Skeletal muscle satellite cell (primary cell): ENCODE data around the gene BRAF.
"Not testable (repeated sequence)": the region's sequence is repeated elsewhere in the genome, so short reads cannot be mapped to it uniquely, and the experiment has no call there.

Experiments used
- H3K27me3 ChIP-seq: 2 replicates; pipeline ENCODE4 v1.7.0; 2013; ENCODE audit warnings: low read length; ENCODE audit not compliant: control insufficient read depth, insufficient read depth
- H3K36me3 ChIP-seq: 2 replicates; pipeline ENCODE4 v1.7.0; 2013; ENCODE audit warnings: mild to moderate bottlenecking, control low read depth, low read length; ENCODE audit not compliant: insufficient read depth
- H3K4me1 ChIP-seq: 2 replicates; pipeline ENCODE4 v1.7.0; 2013; ENCODE audit warnings: low read length; ENCODE audit not compliant: control insufficient read depth, insufficient read depth
- H3K4me2 ChIP-seq: 2 replicates; pipeline ENCODE4 v1.7.0; 2013; ENCODE audit warnings: mild to moderate bottlenecking, low read length
- H3K4me3 ChIP-seq: 2 replicates; pipeline ENCODE4 v1.7.0; 2013; ENCODE audit warnings: low read length
- H3K9ac ChIP-seq: 2 replicates; pipeline ENCODE4 v1.7.0; 2013; ENCODE audit warnings: mild to moderate bottlenecking, low read depth, low read length, moderate library complexity
- H3K9me3 ChIP-seq: replicated peaks from 2 replicates; pipeline ENCODE4 v1.7.0; 2013; ENCODE audit warnings: mild to moderate bottlenecking, control low read depth, low read length

BRAF gene

DNA sequence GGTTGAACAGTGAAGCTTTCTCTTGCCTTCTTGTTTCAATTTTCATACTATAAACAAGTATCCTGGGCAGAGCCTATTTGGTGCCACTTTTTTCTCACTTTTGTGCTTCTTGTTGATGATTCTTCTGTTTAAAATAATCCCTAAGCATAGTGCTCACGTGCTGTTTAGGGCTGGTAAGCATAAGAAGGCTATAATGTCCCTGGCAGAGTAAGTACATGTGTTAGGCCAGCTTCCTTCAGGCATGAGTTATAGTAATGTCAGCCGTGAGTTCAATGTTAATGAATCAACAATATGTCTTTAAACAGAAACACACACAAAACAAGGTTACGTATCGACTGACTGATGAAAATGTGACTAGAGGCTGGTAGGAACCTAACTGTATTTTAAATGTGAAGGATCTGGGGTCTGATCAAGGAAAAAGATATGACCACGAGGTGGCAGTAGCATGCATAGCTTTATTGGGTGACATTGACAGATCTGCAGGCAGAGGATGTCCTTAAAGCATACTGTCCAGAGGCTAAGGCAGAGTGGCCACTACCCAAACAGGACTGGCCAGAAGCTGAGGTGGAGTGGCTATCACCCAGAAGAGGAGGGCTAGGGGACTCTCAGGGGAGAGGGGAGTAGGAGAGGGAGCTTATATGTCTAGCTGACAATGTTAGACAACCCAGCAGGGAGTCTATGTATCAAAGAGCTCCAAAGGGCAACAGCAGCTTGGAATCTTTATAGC is 113.7 kb downstream of the BRAF start:
- no peak overlapping the region for H3K4me2 ChIP-seq
- H3K9ac ChIP-seq, result no peak overlapping the region
- no peaks in the 10 kb centered on the region for H3K4me1 ChIP-seq
- H3K27me3 ChIP-seq, result no peaks in the 10 kb centered on the region
- no peaks in the 10 kb centered on the region for H3K36me3 ChIP-seq
- H3K9me3 ChIP-seq, result no peaks in the 10 kb centered on the region
- no peak overlapping the region for H3K4me3 ChIP-seq

DNA sequence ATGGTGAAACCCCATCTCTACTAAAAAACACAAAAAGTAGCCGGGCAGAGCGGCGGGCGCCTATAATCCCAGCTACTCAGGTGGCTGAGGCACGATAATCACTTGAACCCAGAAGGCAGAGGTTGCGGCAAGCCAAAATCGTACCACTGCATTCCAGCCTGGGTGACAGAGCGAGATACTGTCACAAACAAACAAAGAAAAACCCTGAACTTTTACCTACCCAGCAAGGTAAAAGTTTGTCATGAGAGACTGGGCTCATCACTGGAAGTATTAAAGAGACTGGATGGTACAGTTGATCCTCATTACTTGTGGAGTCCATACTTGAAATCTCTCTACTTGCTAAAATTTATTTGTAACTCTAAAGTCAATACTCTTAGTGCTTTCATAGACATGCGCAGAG is 114.3 kb downstream of the BRAF start:
- H3K4me3 ChIP-seq, result no peak overlapping the region
- no peak overlapping the region for H3K9ac ChIP-seq
- no peaks in the 10 kb centered on the region for H3K4me1 ChIP-seq
- H3K36me3 ChIP-seq, result no peaks in the 10 kb centered on the region
- no peaks in the 10 kb centered on the region for H3K9me3 ChIP-seq
- H3K4me2 ChIP-seq, result no peak overlapping the region
- no peaks in the 10 kb centered on the region for H3K27me3 ChIP-seq

DNA sequence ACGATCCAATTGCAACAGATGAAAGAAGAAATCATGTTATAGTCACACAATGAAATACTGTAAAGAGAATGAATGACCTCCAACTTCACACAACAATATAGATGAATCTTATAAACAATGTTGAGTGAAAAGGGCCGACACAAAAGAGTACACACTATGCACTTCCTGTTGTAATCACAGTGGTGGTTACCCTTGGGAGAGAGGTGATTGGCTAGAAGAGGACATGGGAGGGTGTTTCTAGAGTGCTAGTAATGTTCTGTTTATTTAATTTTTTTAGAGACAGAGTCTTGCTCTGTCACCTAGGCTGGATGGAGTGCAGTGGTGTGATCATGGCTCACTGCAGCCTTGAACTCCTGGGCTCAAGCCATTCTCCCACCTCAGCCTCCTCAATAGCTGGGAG is 145.8 kb downstream of the BRAF start:
- no peaks in the 10 kb centered on the region for H3K9me3 ChIP-seq
- H3K4me1 ChIP-seq, result no peaks in the 10 kb centered on the region
- H3K4me2 ChIP-seq, result no peak overlapping the region
- no peak overlapping the region for H3K4me3 ChIP-seq
- no peaks in the 10 kb centered on the region for H3K27me3 ChIP-seq
- peaks cover 20% of the 10 kb centered on the region for H3K36me3 ChIP-seq
- H3K9ac ChIP-seq, result no peak overlapping the region

DNA sequence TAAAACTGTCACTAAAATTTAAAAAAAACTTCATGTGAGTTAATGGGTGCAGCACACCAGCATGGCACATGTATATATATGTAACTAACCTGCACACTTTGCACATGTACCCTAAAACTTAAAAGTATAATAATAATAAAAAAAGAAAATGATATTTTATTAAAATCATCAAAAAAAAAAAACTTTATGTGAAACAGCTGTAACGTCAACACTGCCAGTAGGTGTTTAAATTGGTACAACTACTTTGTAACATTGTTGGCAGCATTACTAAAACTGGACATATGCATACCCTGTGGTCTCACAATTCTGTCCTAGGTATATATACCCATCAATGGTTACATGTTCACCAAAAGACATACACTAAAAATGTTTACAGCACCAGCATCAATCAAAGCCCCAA is 146.2 kb downstream of the BRAF start:
- H3K4me3 ChIP-seq, result no peak overlapping the region
- H3K36me3 ChIP-seq, result peaks cover 17% of the 10 kb centered on the region
- no peak overlapping the region for H3K9ac ChIP-seq
- H3K27me3 ChIP-seq, result no peaks in the 10 kb centered on the region
- H3K4me2 ChIP-seq, result no peak overlapping the region
- H3K9me3 ChIP-seq, result no peaks in the 10 kb centered on the region
- H3K4me1 ChIP-seq, result no peaks in the 10 kb centered on the region

DNA sequence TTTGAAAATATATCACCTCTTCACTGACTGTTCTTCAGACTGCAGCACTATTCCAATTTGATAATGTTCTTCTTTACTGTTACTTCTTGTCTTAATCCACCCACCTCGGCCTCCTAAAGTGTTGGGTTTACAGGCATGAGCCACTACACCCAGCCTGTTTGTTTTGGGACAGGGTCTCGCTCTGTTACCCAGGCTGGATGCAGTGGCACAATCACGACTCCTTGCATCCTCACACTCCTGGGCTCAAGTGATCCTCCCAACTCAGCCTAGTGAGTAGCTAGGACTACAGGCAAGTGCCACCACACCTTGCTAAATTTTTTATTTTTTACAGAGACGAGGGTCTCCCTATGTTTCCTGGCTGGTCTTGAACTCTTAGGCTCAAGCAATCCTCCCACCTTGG is 150.4 kb downstream of the BRAF start:
- H3K4me3 ChIP-seq, result no peak overlapping the region
- H3K36me3 ChIP-seq, result peaks cover 19% of the 10 kb centered on the region
- H3K9ac ChIP-seq, result no peak overlapping the region
- no peak overlapping the region for H3K4me2 ChIP-seq
- no peaks in the 10 kb centered on the region for H3K27me3 ChIP-seq
- H3K4me1 ChIP-seq, result no peaks in the 10 kb centered on the region
- H3K9me3 ChIP-seq, result no peaks in the 10 kb centered on the region

DNA sequence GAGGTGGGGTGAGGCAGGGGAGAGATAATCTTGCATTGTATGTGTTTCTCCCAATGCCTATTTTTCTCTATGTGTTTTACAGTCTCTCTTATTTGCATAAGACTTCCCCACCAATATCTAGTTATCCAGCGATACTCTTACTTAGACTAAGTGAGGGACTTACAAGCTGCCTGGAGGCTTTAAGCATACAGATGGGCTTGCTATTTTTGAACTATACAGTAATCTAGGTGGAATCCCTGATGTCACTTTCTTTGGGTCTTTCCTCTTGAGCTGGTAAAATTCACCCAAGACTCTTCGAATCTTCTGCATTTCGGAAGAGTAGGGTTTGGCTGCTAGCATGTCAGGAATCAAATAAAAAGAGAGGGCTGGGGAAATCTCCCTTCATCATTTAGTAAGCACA is 151.6 kb downstream of the BRAF start:
- no peaks in the 10 kb centered on the region for H3K27me3 ChIP-seq
- H3K9me3 ChIP-seq, result no peaks in the 10 kb centered on the region
- H3K36me3 ChIP-seq, result peaks cover 19% of the 10 kb centered on the region
- H3K4me1 ChIP-seq, result no peaks in the 10 kb centered on the region
- H3K4me3 ChIP-seq, result no peak overlapping the region
- H3K9ac ChIP-seq, result no peak overlapping the region
- no peak overlapping the region for H3K4me2 ChIP-seq

DNA sequence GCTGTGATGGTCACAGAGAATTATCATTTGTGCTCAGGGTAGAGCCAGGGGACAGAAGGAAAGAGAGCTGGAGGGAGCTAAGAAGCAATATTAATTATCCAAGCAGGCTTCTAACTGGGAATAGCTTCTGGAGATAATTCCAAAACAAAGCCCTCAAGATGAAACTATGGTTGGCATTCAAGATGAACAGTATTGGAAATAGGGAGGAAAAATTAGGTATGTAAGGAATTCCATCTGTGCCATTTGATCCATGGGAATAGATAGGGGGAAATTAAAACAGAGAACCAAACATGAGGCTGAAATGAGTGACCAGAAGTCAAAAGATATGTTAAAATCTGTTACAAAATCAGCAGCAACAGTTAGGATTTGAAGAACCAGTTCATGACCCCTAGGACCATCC is 152.9 kb downstream of the BRAF start:
- Histone ChIP-seq H3K9me3 (no peaks in the 10 kb centered on the region), H3K9ac (no peak overlapping the region), H3K4me2 (no peak overlapping the region), H3K36me3 (peaks cover 13% of the 10 kb centered on the region), H3K27me3 (no peaks in the 10 kb centered on the region), H3K4me1 (no peaks in the 10 kb centered on the region), H3K4me3 (no peak overlapping the region)

DNA sequence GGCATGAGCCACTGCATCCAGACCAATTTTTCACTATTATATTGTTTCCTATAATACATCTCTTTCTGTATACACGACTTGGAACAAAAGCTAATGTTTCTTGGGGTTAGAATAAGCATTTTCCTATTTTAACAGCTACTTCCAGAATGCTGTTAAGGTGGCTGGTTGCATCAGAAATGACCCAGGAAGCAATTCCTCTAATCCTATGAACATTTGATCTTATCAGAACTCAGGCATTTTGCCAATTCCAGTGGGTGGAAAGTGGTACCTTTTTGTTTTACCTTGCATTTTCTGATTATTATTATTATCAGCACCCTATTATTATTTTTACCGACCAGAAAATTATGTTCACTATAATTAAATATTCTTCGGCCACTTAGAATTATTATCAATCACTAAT is 154.9 kb downstream of the BRAF start:
- Histone ChIP-seq H3K4me2 (no peak overlapping the region), H3K4me3 (no peak overlapping the region), H3K27me3 (no peaks in the 10 kb centered on the region), H3K4me1 (no peaks in the 10 kb centered on the region), H3K9me3 (no peaks in the 10 kb centered on the region), H3K36me3 (peaks cover 5% of the 10 kb centered on the region), H3K9ac (no peak overlapping the region)

DNA sequence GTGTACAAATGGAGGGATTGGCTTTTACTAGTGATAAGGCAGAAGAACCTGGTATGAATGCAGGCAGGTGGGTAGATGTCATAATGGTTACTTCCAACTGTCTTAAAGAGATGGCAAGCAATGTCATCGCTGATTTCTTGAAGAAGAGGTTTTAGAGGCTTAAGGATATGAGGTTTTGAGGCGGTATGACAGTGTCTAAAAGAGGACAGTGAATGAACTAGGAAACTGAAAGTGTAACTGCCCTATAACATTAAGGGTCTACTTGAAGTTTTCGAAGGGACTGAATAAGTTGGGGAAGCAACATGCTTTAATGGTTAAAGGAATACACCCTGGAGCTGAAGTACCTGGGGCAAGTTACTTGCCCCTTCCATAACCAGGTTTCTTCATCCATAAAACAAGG is 157.3 kb downstream of the BRAF start:
- no peaks in the 10 kb centered on the region for H3K27me3 ChIP-seq
- peaks cover 5% of the 10 kb centered on the region for H3K36me3 ChIP-seq
- H3K9ac ChIP-seq, result no peak overlapping the region
- H3K4me1 ChIP-seq, result no peaks in the 10 kb centered on the region
- no peak overlapping the region for H3K4me2 ChIP-seq
- no peak overlapping the region for H3K4me3 ChIP-seq
- H3K9me3 ChIP-seq, result no peaks in the 10 kb centered on the region

DNA sequence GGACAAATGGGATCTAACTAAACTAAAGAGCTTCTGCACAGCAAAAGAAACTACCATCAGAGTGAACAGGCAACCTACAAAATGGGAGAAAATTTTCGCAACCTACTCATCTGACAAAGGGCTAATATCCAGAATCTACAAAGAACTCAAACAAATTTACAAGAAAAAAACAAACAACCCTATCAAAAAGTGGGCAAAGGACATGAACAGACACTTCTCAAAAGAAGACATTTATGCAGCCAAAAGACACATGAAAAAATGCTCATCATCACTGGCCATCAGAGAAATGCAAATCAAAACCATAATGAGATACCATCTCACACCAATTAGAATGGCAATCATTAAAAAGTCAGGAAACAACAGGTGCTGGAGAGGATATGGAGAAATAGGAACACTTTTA is 159.3 kb downstream of the BRAF start:
- H3K36me3 ChIP-seq, H3K9me3 ChIP-seq, H3K4me3 ChIP-seq, H3K27me3 ChIP-seq, H3K4me2 ChIP-seq, H3K9ac ChIP-seq, H3K4me1 ChIP-seq: not testable (repeated sequence)

DNA sequence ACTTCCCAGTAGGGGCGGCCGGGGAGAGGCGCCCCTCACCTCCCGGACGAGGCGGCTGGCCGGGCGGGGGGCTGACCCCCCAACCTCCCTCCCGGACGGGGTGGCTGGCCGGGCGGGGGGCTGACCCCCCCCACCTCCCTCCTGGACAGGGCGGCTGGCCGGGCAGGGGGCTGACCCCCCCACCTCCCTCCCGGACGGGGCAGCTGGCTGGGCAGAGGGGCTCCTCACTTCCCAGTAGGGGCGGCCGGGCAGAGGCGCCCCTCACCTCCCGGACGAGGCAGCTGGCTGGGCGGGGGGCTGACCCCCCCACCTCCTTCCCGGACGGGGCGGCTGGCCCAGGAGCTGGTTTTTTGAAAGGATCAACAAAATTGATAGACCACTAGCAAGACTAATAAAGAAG is 161.6 kb downstream of the BRAF start:
- not testable (repeated sequence) for H3K4me3 ChIP-seq, H3K27me3 ChIP-seq, H3K4me1 ChIP-seq, H3K36me3 ChIP-seq, H3K4me2 ChIP-seq, H3K9ac ChIP-seq, H3K9me3 ChIP-seq

DNA sequence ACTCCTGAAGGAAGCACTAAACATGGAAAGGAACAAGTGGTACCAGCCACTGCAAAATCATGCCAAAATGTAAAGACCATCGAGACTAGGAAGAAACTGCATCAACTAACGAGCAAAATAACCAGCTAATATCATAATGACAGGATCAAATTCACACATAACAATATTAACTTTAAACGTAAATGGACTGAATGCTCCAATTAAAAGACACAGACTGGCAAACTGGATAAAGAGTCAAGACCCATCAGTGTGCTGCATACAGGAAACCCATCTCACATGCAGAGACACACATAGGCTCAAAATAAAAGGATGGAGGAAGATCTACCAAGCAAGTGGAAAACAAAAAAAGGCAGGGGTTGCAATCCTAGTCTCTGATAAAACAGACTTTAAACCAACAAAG is 163.4 kb downstream of the BRAF start:
- not testable (repeated sequence) for H3K9ac ChIP-seq, H3K36me3 ChIP-seq, H3K4me3 ChIP-seq, H3K9me3 ChIP-seq, H3K27me3 ChIP-seq, H3K4me1 ChIP-seq, H3K4me2 ChIP-seq
